HG02571 (cell line): ENCODE results near the gene UBTD1.
"Not testable (repeated sequence)": the region's sequence is repeated elsewhere in the genome, so short reads cannot be mapped to it uniquely, and the experiment has no call there.

Experiments
- ATAC-seq: cut with Tn5 transposase; IDR thresholded peaks from one replicate; pipeline ENCODE4 v1.9.1; 2021; ENCODE audit warnings: mild to moderate bottlenecking, moderate library complexity; ENCODE audit not compliant: unreplicated experiment

UBTD1 gene

GRCh38 chr10:97498841-97499560, at the start of gene UBTD1:
UBTD1 (plus strand) TSS chr10:97498924; CDS start chr10:97499204, 280 bp downstream.
- ATAC-seq: peak; percentile 9

GRCh38 chr10:97450828-97451227, 47.9 kb upstream of the UBTD1 start:
- ATAC-seq: no peak

GRCh38 chr10:97451605-97452004, 47.1 kb upstream of the UBTD1 start:
- no peak for ATAC-seq

- ATAC-seq: no peak
Measured at GRCh38 chr10:97452352-97452751, 46.4 kb upstream of the UBTD1 start.

- no peak for ATAC-seq
Measured at GRCh38 chr10:97454330-97455036, 44.2 kb upstream of the UBTD1 start.

GRCh38 chr10:97456034-97456685, 42.6 kb upstream of the UBTD1 start:
- no peak for ATAC-seq

- ATAC-seq: no peak
Measured at GRCh38 chr10:97456686-97457065, 42.0 kb upstream of the UBTD1 start.

GRCh38 chr10:97459111-97459510, 39.6 kb upstream of the UBTD1 start:
- ATAC-seq: no peak

- ATAC-seq: no peak
Measured at GRCh38 chr10:97459933-97460332, 38.8 kb upstream of the UBTD1 start.

GRCh38 chr10:97462309-97462708, 36.4 kb upstream of the UBTD1 start:
- no peak for ATAC-seq

- ATAC-seq: no peak
Measured at GRCh38 chr10:97463363-97464132, 35.2 kb upstream of the UBTD1 start.

GRCh38 chr10:97464226-97464625, 34.5 kb upstream of the UBTD1 start:
- ATAC-seq: no peak

GRCh38 chr10:97465982-97466381, 32.7 kb upstream of the UBTD1 start:
- ATAC-seq: no peak

GRCh38 chr10:97466755-97467154, 32.0 kb upstream of the UBTD1 start:
- ATAC-seq: no peak

- no peak for ATAC-seq
Measured at GRCh38 chr10:97468162-97468561, 30.6 kb upstream of the UBTD1 start.

GRCh38 chr10:97468781-97469180, 29.9 kb upstream of the UBTD1 start:
- ATAC-seq: not testable (repeated sequence)

GRCh38 chr10:97474918-97475317, 23.8 kb upstream of the UBTD1 start:
- no peak for ATAC-seq

- ATAC-seq: no peak
Measured at GRCh38 chr10:97475936-97476594, 22.7 kb upstream of the UBTD1 start.

- ATAC-seq: not testable (repeated sequence)
Measured at GRCh38 chr10:97479410-97479809, 19.3 kb upstream of the UBTD1 start.

- no peak for ATAC-seq
Measured at GRCh38 chr10:97479939-97480338, 18.8 kb upstream of the UBTD1 start.

GRCh38 chr10:97481071-97481470, 17.7 kb upstream of the UBTD1 start:
- no peak for ATAC-seq
